Measurements from ENCODE around the gene CDR2L.

DNA sequence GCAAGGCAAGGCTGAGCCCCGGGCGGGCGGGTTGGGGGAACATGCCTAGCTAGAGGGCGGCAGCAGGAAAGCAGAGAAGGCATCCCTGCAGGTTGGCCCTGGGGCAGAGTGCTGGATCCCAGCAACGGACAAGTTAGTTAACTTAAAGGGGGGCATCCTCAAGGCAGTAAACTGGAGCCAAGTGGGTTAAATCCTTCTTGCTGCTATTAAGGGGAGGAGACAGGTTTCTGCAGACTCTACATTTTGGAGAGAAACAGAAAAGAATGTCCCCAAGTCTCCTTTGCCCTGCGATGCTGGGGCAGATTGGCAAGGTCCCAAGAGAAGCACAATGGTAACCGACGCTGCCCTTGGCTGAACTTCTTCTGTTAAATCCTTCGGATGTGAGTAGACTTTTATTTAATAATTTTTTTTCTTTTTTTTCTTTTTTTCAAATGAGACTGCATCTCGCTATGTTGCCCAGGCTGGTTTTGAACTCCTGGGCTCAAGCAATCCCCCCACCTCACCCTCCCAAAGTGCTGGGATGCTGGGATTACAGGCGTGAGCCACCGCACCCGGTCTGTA is 45.4 kb downstream of the CDR2L start:
- TF ChIP-seq, protein P1, sequence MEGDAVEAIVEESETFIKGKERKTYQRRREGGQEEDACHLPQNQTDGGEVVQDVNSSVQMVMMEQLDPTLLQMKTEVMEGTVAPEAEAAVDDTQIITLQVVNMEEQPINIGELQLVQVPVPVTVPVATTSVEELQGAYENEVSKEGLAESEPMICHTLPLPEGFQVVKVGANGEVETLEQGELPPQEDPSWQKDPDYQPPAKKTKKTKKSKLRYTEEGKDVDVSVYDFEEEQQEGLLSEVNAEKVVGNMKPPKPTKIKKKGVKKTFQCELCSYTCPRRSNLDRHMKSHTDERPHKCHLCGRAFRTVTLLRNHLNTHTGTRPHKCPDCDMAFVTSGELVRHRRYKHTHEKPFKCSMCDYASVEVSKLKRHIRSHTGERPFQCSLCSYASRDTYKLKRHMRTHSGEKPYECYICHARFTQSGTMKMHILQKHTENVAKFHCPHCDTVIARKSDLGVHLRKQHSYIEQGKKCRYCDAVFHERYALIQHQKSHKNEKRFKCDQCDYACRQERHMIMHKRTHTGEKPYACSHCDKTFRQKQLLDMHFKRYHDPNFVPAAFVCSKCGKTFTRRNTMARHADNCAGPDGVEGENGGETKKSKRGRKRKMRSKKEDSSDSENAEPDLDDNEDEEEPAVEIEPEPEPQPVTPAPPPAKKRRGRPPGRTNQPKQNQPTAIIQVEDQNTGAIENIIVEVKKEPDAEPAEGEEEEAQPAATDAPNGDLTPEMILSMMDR (IDR thresholded peaks at IDR 0.05; ENCODE audit: low read depth, low read length, poor library complexity, severe bottlenecking), result no peak
- TF ChIP-seq EZH2phosphoT487 (IDR thresholded peaks at IDR 0.05; ENCODE audit: borderline replicate concordance, low read length), result no peak

Measured in DOHH2 (cell line).